Esophagus muscularis mucosa (tissue), 3 donors: ENCODE results near the gene TPM2.

Experiments
- POLR2A ChIP-seq: fragments of 450-650 bp; IDR thresholded peaks from one replicate; pipeline ENCODE4 v1.6.1; 2017; ENCODE audit warnings: antibody characterized with exemption, moderate library complexity, mild to moderate bottlenecking, low read depth
- TF ChIP-seq, protein P1 (sequence below), 3 experiments: fragments of 200-600 bp in 2 of 3; fragments of 450-650 bp in 1 of 3; sonication (generic) in 2 of 3; IDR thresholded peaks; one replicate each; pipeline ENCODE4 v1.5.1; 2017 to 2019; ENCODE audit warnings: antibody characterized with exemption in 3 of 3, mild to moderate bottlenecking in 2 of 3, moderate library complexity in 1 of 3

GRCh38 chr9:35681341-35682002 lies 8.3 kb downstream of the TPM2 start:
- TF ChIP-seq, protein P1, sequence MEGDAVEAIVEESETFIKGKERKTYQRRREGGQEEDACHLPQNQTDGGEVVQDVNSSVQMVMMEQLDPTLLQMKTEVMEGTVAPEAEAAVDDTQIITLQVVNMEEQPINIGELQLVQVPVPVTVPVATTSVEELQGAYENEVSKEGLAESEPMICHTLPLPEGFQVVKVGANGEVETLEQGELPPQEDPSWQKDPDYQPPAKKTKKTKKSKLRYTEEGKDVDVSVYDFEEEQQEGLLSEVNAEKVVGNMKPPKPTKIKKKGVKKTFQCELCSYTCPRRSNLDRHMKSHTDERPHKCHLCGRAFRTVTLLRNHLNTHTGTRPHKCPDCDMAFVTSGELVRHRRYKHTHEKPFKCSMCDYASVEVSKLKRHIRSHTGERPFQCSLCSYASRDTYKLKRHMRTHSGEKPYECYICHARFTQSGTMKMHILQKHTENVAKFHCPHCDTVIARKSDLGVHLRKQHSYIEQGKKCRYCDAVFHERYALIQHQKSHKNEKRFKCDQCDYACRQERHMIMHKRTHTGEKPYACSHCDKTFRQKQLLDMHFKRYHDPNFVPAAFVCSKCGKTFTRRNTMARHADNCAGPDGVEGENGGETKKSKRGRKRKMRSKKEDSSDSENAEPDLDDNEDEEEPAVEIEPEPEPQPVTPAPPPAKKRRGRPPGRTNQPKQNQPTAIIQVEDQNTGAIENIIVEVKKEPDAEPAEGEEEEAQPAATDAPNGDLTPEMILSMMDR (IDR thresholded peaks at IDR 0.05) = no peak
- no peak for TF ChIP-seq POLR2A
